Astrocyte of the cerebellum (primary cell): ENCODE results near the gene TCHH.
A peak's percentile ranks its signal among the peaks of the same experiment; 100 is the strongest.

Source experiments
- DNase-seq: peaks from one replicate; pipeline ENCODE4 v3.0.0-alpha.2; 2011; ENCODE audit warnings: low read depth
- H3K4me3 ChIP-seq: 2 replicates; pipeline ENCODE4 v1.5.1; 2011; ENCODE audit warnings: mild to moderate bottlenecking, low read depth, low read length, moderate library complexity
- CTCF ChIP-seq: IDR thresholded peaks from 2 replicates; pipeline ENCODE4 v1.5.1; 2012; ENCODE audit warnings: low read length, low read depth, moderate library complexity, mild to moderate bottlenecking; ENCODE audit errors: missing control alignments
- in situ Hi-C: cut with HindIII; loops from 2 replicates; pipeline ENCODE4 v1.10.0; 2017; ENCODE audit warnings: low sequenced_read_pairs

The TCHH gene

GRCh38 chr1:152109231-152109997, 5.8 kb downstream of the TCHH start:
- no peak for DNase-seq
- TF ChIP-seq CTCF: no peak
- in situ Hi-C loops: no loop called here

GRCh38 chr1:152108882-152109222, 6.4 kb downstream of the TCHH start:
- TF ChIP-seq CTCF: no peak
- DNase-seq: no peak
- in situ Hi-C loops: no loop called here
- no peak overlapping the region for H3K4me3 ChIP-seq

More at GRCh38 chr1:152109231-152109997, 5.8 kb downstream of the TCHH start:
- peak overlapping the region; percentile 39 for H3K4me3 ChIP-seq

- no peak for DNase-seq
- H3K4me3 ChIP-seq: peak overlapping the region; percentile 7
- in situ Hi-C loops: no loop called here
- no peak for TF ChIP-seq CTCF
These were observed 7.0 kb downstream of the TCHH start for GRCh38 chr1:152107984-152108881.

- in situ Hi-C loops: no loop called here
- TF ChIP-seq CTCF: no peak
- no peak overlapping the region for H3K4me3 ChIP-seq
- DNase-seq: no peak
These were observed 7.9 kb downstream of the TCHH start for GRCh38 chr1:152107031-152107983.

GRCh38 chr1:152104854-152105253, 10.4 kb downstream of the TCHH start:
- DNase-seq: no peak
- no peak for TF ChIP-seq CTCF
- in situ Hi-C loops: no loop called here
- no peak overlapping the region for H3K4me3 ChIP-seq

- no peak overlapping the region for H3K4me3 ChIP-seq
- in situ Hi-C loops: no loop called here
- TF ChIP-seq CTCF: no peak
- DNase-seq: no peak
These were observed 18.3 kb downstream of the TCHH start for GRCh38 chr1:152096931-152097330.
